ENCODE measurements around the gene CATSPER1.
"Not testable (repeated sequence)": the region's sequence is repeated elsewhere in the genome, so short reads cannot be mapped to it uniquely, and the experiment has no call there.

CATSPER1 gene

GRCh38 chr11:66051766-66052663 lies 25.7 kb upstream of the CATSPER1 start, which contains the start of gene SF3B2:
SF3B2 (plus strand) TSS chr11:66052364; CDS start chr11:66052385, 21 bp downstream.
- DNase-seq (ENCODE audit: low spot score) = peak; percentile 98

GRCh38 chr11:66051371-66051765 lies 25.1 kb upstream of the CATSPER1 start:
- no peak for DNase-seq (ENCODE audit: low spot score)

- peak; percentile 32 for DNase-seq (ENCODE audit: low spot score)
Measured at GRCh38 chr11:66050581-66051231, 24.4 kb upstream of the CATSPER1 start.

GRCh38 chr11:66048547-66049323 lies 22.5 kb upstream of the CATSPER1 start, which contains the start of gene GAL3ST3:
GAL3ST3 (minus strand) TSS chr11:66049161; CDS start chr11:66045415, 3,746 bp downstream.
- peak; percentile 62 for DNase-seq (ENCODE audit: low spot score)

GRCh38 chr11:66047541-66048365 lies 21.5 kb upstream of the CATSPER1 start:
- no peak for DNase-seq (ENCODE audit: low spot score)

GRCh38 chr11:66046901-66047300 lies 20.6 kb upstream of the CATSPER1 start:
- DNase-seq (ENCODE audit: low spot score) = no peak

GRCh38 chr11:66045177-66045639 lies 18.9 kb upstream of the CATSPER1 start:
- DNase-seq (ENCODE audit: low spot score) = peak; percentile 80

GRCh38 chr11:66044757-66045156 lies 18.5 kb upstream of the CATSPER1 start:
- no peak for DNase-seq (ENCODE audit: low spot score)

GRCh38 chr11:66042996-66043906 lies 17.0 kb upstream of the CATSPER1 start:
- DNase-seq (ENCODE audit: low spot score) = no peak

- DNase-seq (ENCODE audit: low spot score) = no peak
Measured at GRCh38 chr11:66042227-66042995, 16.1 kb upstream of the CATSPER1 start.

- no peak for DNase-seq (ENCODE audit: low spot score)
Measured at GRCh38 chr11:66039765-66040164, 13.5 kb upstream of the CATSPER1 start.

GRCh38 chr11:66037327-66037726 lies 11.0 kb upstream of the CATSPER1 start:
- DNase-seq (ENCODE audit: low spot score) = no peak

- DNase-seq (ENCODE audit: low spot score) = no peak
Measured at GRCh38 chr11:66036334-66036710, 10.0 kb upstream of the CATSPER1 start.

- no peak for DNase-seq (ENCODE audit: low spot score)
Measured at GRCh38 chr11:66035653-66036333, 9.5 kb upstream of the CATSPER1 start.

- DNase-seq (ENCODE audit: low spot score) = no peak
Measured at GRCh38 chr11:66032957-66033735, 6.9 kb upstream of the CATSPER1 start.

GRCh38 chr11:66023186-66023440 lies 3.2 kb downstream of the CATSPER1 start:
- DNase-seq (ENCODE audit: low spot score) = not testable (repeated sequence)

- peak; percentile 76 for DNase-seq (ENCODE audit: low spot score)
Measured at GRCh38 chr11:66022401-66023185, 3.7 kb downstream of the CATSPER1 start.

All from SK-N-DZ (cell line).